ENCODE data around the gene SLC9A5. TPM values are rescaled to one million over a fixed set of nuclear protein-coding genes. Genes with fewer than 3 reads are reported as not detected.
A peak's percentile ranks its signal among the peaks of the same experiment; 100 is the strongest.

Gene SLC9A5
- total and polyA plus RNA-seq, 9 of the 15 experiments (the other 6 are each of a cell fraction or from before 2014, with no cell fraction given) = 0.06 to 3.1 (median 1.2) TPM

DNA sequence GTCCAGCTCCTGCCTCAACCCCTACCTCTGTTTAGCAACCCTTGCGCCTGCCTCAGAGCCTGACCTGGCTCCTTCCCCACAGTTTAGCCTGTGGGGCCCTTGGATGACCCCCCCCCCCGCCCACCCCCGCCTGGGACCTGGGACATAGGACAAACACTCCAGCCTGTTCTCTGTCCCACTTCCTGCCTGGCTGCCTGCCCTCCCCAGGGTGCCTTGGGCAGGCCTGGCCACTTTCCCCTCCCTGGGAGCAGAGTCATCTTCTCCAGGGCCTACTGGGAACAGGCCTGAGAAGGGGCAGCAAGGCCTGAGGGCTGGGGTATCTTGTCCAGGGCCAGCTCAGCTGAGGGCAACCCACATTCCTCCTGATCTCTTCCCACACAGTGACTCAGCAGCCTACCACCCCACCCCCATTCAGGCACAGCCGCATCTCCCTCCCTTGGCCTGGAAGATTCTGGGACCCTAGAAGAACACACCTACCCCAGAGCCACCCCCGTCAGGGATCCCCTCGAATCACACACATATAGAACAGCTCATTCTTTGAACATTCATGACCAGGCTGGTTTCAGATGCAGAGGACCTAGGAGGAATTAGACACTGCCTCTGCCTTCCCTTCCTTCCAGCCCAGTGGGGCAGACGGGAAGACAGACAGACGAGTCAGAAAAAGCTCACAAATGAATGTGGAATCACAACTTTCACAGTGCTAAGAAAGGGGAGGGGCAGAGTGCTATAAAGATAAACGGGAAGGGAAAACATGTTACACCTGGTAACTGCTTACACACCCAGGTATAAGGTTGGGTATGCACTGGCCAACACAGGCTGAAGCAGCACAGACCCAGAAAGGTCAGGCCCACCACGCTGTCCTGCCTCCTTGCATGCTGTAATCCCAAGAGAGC, 7.5 kb upstream of the SLC9A5 start (continued):
- TF ChIP-seq, protein P1, sequence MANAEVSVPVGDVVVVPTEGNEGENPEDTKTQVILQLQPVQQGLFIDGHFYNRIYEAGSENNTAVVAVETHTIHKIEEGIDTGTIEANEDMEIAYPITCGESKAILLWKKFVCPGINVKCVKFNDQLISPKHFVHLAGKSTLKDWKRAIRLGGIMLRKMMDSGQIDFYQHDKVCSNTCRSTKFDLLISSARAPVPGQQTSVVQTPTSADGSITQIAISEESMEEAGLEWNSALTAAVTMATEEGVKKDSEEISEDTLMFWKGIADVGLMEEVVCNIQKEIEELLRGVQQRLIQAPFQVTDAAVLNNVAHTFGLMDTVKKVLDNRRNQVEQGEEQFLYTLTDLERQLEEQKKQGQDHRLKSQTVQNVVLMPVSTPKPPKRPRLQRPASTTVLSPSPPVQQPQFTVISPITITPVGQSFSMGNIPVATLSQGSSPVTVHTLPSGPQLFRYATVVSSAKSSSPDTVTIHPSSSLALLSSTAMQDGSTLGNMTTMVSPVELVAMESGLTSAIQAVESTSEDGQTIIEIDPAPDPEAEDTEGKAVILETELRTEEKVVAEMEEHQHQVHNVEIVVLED (CRISPR knock-in tag; IDR thresholded peaks at IDR 0.05) = no peak
- TF ChIP-seq DPF2 (IDR thresholded peaks at IDR 0.05) (peak; percentile 81), HDGF (IDR thresholded peaks at IDR 0.05) (peak; percentile 46; the same call in 1 of the 2 replicates), WHSC1 (IDR thresholded peaks at IDR 0.05; ENCODE audit: low read length) (no peak), SMAD1 (IDR thresholded peaks at IDR 0.05; ENCODE audit: low read depth, low read length, partially characterized antibody) (no peak), TAL1 (IDR thresholded peaks at IDR 0.05) (no peak), HNRNPLL (IDR thresholded peaks at IDR 0.05; ENCODE audit: low read depth, low read length, poor library complexity, severe bottlenecking) (no peak), NCOR1 (IDR thresholded peaks at IDR 0.05) (no peak; the same call in 1 of the 2 replicates), KLF6 (CRISPR knock-in tag; IDR thresholded peaks at IDR 0.05; ENCODE audit: borderline replicate concordance) (no peak), HDAC3 (IDR thresholded peaks at IDR 0.05; ENCODE audit: borderline replicate concordance, partially characterized antibody) (no peak), XRCC4 (IDR thresholded peaks at IDR 0.05; ENCODE audit: extremely low read depth, insufficient read depth, insufficient read length) (no peak), MCM7 (IDR thresholded peaks at IDR 0.05) (no peak), MAFK (IDR thresholded peaks at IDR 0.05; ENCODE audit: low read length) (peak; percentile 76), SRF (CRISPR knock-in tag; IDR thresholded peaks at IDR 0.05) (0 out of 4 replicates have a peak, but pooled peaks of 1 of the 2 experiments have one; percentile 16), ZNF175 (CRISPR knock-in tag; IDR thresholded peaks at IDR 0.05; ENCODE audit: low read depth) (0 out of 2 replicates have a peak, but pooled peaks have one; percentile 70), POU5F1 (IDR thresholded peaks at IDR 0.05; ENCODE audit: borderline replicate concordance, low read depth, low read length, partially characterized antibody) (no peak), TCF7L2 (IDR thresholded peaks at IDR 0.05; ENCODE audit: low read depth, low read length) (no peak), ZNF146 (CRISPR knock-in tag; IDR thresholded peaks at IDR 0.05; ENCODE audit: unreplicated experiment) (no peak), TAF15 (IDR thresholded peaks at IDR 0.05; ENCODE audit: low read depth, low read length) (no peak), BRF1 (IDR thresholded peaks at IDR 0.05; ENCODE audit: borderline replicate concordance, extremely low read depth, insufficient read length) (no peak), BDP1 (IDR thresholded peaks at IDR 0.05; ENCODE audit: insufficient read depth, insufficient read length) (no peak)
- TF ChIP-seq, protein P2, sequence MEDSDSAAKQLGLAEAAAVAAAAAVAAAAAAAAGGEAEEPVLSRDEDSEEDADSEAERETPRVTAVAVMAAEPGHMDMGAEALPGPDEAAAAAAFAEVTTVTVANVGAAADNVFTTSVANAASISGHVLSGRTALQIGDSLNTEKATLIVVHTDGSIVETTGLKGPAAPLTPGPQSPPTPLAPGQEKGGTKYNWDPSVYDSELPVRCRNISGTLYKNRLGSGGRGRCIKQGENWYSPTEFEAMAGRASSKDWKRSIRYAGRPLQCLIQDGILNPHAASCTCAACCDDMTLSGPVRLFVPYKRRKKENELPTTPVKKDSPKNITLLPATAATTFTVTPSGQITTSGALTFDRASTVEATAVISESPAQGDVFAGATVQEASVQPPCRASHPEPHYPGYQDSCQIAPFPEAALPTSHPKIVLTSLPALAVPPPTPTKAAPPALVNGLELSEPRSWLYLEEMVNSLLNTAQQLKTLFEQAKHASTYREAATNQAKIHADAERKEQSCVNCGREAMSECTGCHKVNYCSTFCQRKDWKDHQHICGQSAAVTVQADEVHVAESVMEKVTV (CRISPR knock-in tag; IDR thresholded peaks at IDR 0.05) = no peak
- TF ChIP-seq, protein P3, sequence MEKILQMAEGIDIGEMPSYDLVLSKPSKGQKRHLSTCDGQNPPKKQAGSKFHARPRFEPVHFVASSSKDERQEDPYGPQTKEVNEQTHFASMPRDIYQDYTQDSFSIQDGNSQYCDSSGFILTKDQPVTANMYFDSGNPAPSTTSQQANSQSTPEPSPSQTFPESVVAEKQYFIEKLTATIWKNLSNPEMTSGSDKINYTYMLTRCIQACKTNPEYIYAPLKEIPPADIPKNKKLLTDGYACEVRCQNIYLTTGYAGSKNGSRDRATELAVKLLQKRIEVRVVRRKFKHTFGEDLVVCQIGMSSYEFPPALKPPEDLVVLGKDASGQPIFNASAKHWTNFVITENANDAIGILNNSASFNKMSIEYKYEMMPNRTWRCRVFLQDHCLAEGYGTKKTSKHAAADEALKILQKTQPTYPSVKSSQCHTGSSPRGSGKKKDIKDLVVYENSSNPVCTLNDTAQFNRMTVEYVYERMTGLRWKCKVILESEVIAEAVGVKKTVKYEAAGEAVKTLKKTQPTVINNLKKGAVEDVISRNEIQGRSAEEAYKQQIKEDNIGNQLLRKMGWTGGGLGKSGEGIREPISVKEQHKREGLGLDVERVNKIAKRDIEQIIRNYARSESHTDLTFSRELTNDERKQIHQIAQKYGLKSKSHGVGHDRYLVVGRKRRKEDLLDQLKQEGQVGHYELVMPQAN (IDR thresholded peaks at IDR 0.05; ENCODE audit: borderline replicate concordance) = no peak

All from K562 (cell line).